ENCODE data around the gene PPIL1.

PPIL1 gene

GRCh38 chr6:36807143-36807542, 67.5 kb downstream of the PPIL1 start:
- Histone ChIP-seq H3K27ac (ENCODE audit: low read depth, low read length) (no peak overlapping the region), H2AFZ (ENCODE audit: low read depth, low read length, severe bottlenecking) (no peak overlapping the region), H3K36me3 (ENCODE audit: low read length) (no peaks in the 10 kb centered on the region), H3K27me3 (ENCODE audit: low read length) (no peaks in the 10 kb centered on the region), H3K4me2 (ENCODE audit: low read depth, low read length, poor library complexity, severe bottlenecking) (no peak overlapping the region), H3K9me2 (replicated peaks; ENCODE audit: insufficient read depth, low read length) (no peaks in the 10 kb centered on the region), H4K20me1 (ENCODE audit: low read depth, low read length) (no peaks in the 10 kb centered on the region), H3K4me3 (ENCODE audit: insufficient read depth, low read length, poor library complexity, severe bottlenecking) (no peak overlapping the region), H3F3A (ENCODE audit: insufficient read depth) (no peaks in the 10 kb centered on the region), H3K9me3 (ENCODE audit: insufficient read depth, low read length) (no peaks in the 10 kb centered on the region), H3K9ac (ENCODE audit: low read length) (no peak overlapping the region), H3K79me2 (ENCODE audit: insufficient read depth, low read length) (no peaks in the 10 kb centered on the region)
- TF ChIP-seq EZH2phosphoT487 (conservative IDR thresholded peaks at IDR 0.05; ENCODE audit: low read length) (no peak), CTCF (IDR thresholded peaks at IDR 0.05; ENCODE audit: insufficient read depth, low read length, poor library complexity, severe bottlenecking) (no peak)

- H3K79me2 ChIP-seq (ENCODE audit: insufficient read depth, low read length) = no peaks in the 10 kb centered on the region
- H4K20me1 ChIP-seq (ENCODE audit: low read depth, low read length) = no peaks in the 10 kb centered on the region
- no peaks in the 10 kb centered on the region for H3K27me3 ChIP-seq (ENCODE audit: low read length)
- H2AFZ ChIP-seq (ENCODE audit: low read depth, low read length, severe bottlenecking) = no peak overlapping the region
- no peak overlapping the region for H3K27ac ChIP-seq (ENCODE audit: low read depth, low read length)
- TF ChIP-seq EZH2phosphoT487 (conservative IDR thresholded peaks at IDR 0.05; ENCODE audit: low read length) (no peak), CTCF (IDR thresholded peaks at IDR 0.05; ENCODE audit: insufficient read depth, low read length, poor library complexity, severe bottlenecking) (no peak)
- H3K4me3 ChIP-seq (ENCODE audit: insufficient read depth, low read length, poor library complexity, severe bottlenecking) = no peak overlapping the region
- H3K9me3 ChIP-seq (ENCODE audit: insufficient read depth, low read length) = no peaks in the 10 kb centered on the region
- H3K4me2 ChIP-seq (ENCODE audit: low read depth, low read length, poor library complexity, severe bottlenecking) = no peak overlapping the region
- no peaks in the 10 kb centered on the region for H3K9me2 ChIP-seq (replicated peaks; ENCODE audit: insufficient read depth, low read length)
- H3K36me3 ChIP-seq (ENCODE audit: low read length) = no peaks in the 10 kb centered on the region
- H3K9ac ChIP-seq (ENCODE audit: low read length) = no peak overlapping the region
- no peaks in the 10 kb centered on the region for H3F3A ChIP-seq (ENCODE audit: insufficient read depth)
Observed at GRCh38 chr6:36805917-36806316, 68.7 kb downstream of the PPIL1 start.

- Histone ChIP-seq H3K36me3 (ENCODE audit: low read length) (no peaks in the 10 kb centered on the region), H3F3A (ENCODE audit: insufficient read depth) (no peaks in the 10 kb centered on the region), H3K4me3 (ENCODE audit: insufficient read depth, low read length, poor library complexity, severe bottlenecking) (no peak overlapping the region), H3K9me2 (replicated peaks; ENCODE audit: insufficient read depth, low read length) (no peaks in the 10 kb centered on the region), H3K79me2 (ENCODE audit: insufficient read depth, low read length) (no peaks in the 10 kb centered on the region), H3K9me3 (ENCODE audit: insufficient read depth, low read length) (no peaks in the 10 kb centered on the region), H3K9ac (ENCODE audit: low read length) (no peak overlapping the region), H3K4me2 (ENCODE audit: low read depth, low read length, poor library complexity, severe bottlenecking) (no peak overlapping the region), H2AFZ (ENCODE audit: low read depth, low read length, severe bottlenecking) (no peak overlapping the region), H3K27me3 (ENCODE audit: low read length) (no peaks in the 10 kb centered on the region), H4K20me1 (ENCODE audit: low read depth, low read length) (no peaks in the 10 kb centered on the region), H3K27ac (ENCODE audit: low read depth, low read length) (no peak overlapping the region)
- TF ChIP-seq EZH2phosphoT487 (conservative IDR thresholded peaks at IDR 0.05; ENCODE audit: low read length) (no peak), CTCF (IDR thresholded peaks at IDR 0.05; ENCODE audit: insufficient read depth, low read length, poor library complexity, severe bottlenecking) (no peak)
Observed at GRCh38 chr6:36805096-36805797, 69.4 kb downstream of the PPIL1 start.
